Mesenchymal stem cell (in vitro differentiated cells and primary cell): ENCODE results near the gene PARP11.

ENCODE experiments used
- DNase-seq: peaks from one replicate; pipeline ENCODE4 v3.0.0-alpha.2; 2013
- H2AFZ ChIP-seq: one replicate; pipeline ENCODE4 v1.6.1; 2013; ENCODE audit warnings: low read depth, mild to moderate bottlenecking, control low read depth, inconsistent platforms, low read length, moderate library complexity
- H2AK5ac ChIP-seq: 2 replicates; pipeline ENCODE4 v1.6.1; 2013; ENCODE audit warnings: low read length, moderate library complexity, mild to moderate bottlenecking, inconsistent platforms; ENCODE audit not compliant: severe bottlenecking
- H2BK120ac ChIP-seq: one replicate; pipeline ENCODE4 v1.6.1; 2013; ENCODE audit warnings: low read depth, mild to moderate bottlenecking, inconsistent platforms, low read length, moderate library complexity
- H2BK12ac ChIP-seq, 2 experiments: one replicate each; pipeline ENCODE4 v1.6.1; 2013; ENCODE audit warnings: inconsistent platforms in 2 of 2, low read length in 2 of 2, mild to moderate bottlenecking in 2 of 2, moderate library complexity in 2 of 2, control low read depth in 1 of 2
- H2BK15ac ChIP-seq: one replicate; pipeline ENCODE4 v1.6.1; 2013; ENCODE audit warnings: mild to moderate bottlenecking, low read depth, inconsistent platforms; ENCODE audit not compliant: poor library complexity, severe bottlenecking
- H2BK5ac ChIP-seq: 2 replicates; pipeline ENCODE4 v1.6.1; 2013; ENCODE audit warnings: low read depth, mild to moderate bottlenecking, low read length, control low read depth, inconsistent platforms; ENCODE audit not compliant: poor library complexity, severe bottlenecking
- H3K14ac ChIP-seq, 2 experiments: one replicate each; pipeline ENCODE4 v1.6.1; 2013; ENCODE audit warnings: inconsistent platforms in 2 of 2, low read length in 2 of 2, control low read depth in 1 of 2, mild to moderate bottlenecking in 1 of 2, moderate library complexity in 1 of 2
- H3K18ac ChIP-seq, 2 experiments: one replicate each; pipeline ENCODE4 v1.6.1; 2013; ENCODE audit warnings: inconsistent platforms in 2 of 2, low read length in 2 of 2, control low read depth in 1 of 2, low read depth in 1 of 2, mild to moderate bottlenecking in 1 of 2
- H3K23ac ChIP-seq, 2 experiments: one replicate each; pipeline ENCODE4 v1.6.1; 2013; ENCODE audit warnings: inconsistent platforms in 2 of 2, low read length in 2 of 2, mild to moderate bottlenecking in 2 of 2, moderate library complexity in 2 of 2, control low read depth in 1 of 2
- H3K27ac ChIP-seq: 2 replicates; pipeline ENCODE4 v1.5.1; 2013; ENCODE audit warnings: mild to moderate bottlenecking, moderate library complexity, low read length, control low read depth, inconsistent platforms; ENCODE audit not compliant: poor library complexity, severe bottlenecking
- H3K27me3 ChIP-seq, 2 experiments: 2 replicates each; pipeline versions ENCODE4 v1.6.1 to v1.7.0; 2013; ENCODE audit warnings: low read length in 2 of 2, mild to moderate bottlenecking in 2 of 2, moderate library complexity in 2 of 2, control low read depth in 1 of 2, inconsistent platforms in 1 of 2; ENCODE audit not compliant: control insufficient read depth in 1 of 2, insufficient read depth in 1 of 2
- H3K36me3 ChIP-seq, 2 experiments: 2 replicates each; pipeline versions ENCODE4 v1.6.1 to v1.7.0; 2013; ENCODE audit warnings: low read length in 2 of 2, control low read depth in 1 of 2, inconsistent platforms in 1 of 2, low read depth in 1 of 2, mild to moderate bottlenecking in 1 of 2; ENCODE audit not compliant: insufficient read depth in 2 of 2, control insufficient read depth in 1 of 2
- H3K4ac ChIP-seq, 2 experiments: one replicate each; pipeline ENCODE4 v1.6.1; 2013; ENCODE audit warnings: inconsistent platforms in 2 of 2, low read length in 2 of 2, mild to moderate bottlenecking in 2 of 2, moderate library complexity in 2 of 2, control low read depth in 1 of 2, low read depth in 1 of 2
- H3K4me1 ChIP-seq: 2 replicates; pipeline ENCODE4 v1.6.1; 2013; ENCODE audit warnings: low read depth, low read length, control low read depth; ENCODE audit not compliant: control insufficient read depth, insufficient read depth
- H3K4me2 ChIP-seq: 2 replicates; pipeline ENCODE4 v1.6.1; 2013; ENCODE audit warnings: low read length, mild to moderate bottlenecking, inconsistent platforms; ENCODE audit not compliant: poor library complexity, severe bottlenecking
- H3K4me3 ChIP-seq, 2 experiments: 2 replicates each; pipeline versions ENCODE4 v1.5.1 to v1.7.0; 2013; ENCODE audit warnings: low read length in 2 of 2, mild to moderate bottlenecking in 2 of 2, control low read depth in 1 of 2, low read depth in 1 of 2; ENCODE audit not compliant: insufficient read depth in 1 of 2
- H3K79me1 ChIP-seq: replicated peaks from 2 replicates; pipeline ENCODE4 v1.6.1; 2013; ENCODE audit warnings: mild to moderate bottlenecking, control low read depth, low read length, inconsistent platforms; ENCODE audit not compliant: poor library complexity, severe bottlenecking
- H3K9ac ChIP-seq: 2 replicates; pipeline ENCODE4 v1.7.0; 2013; ENCODE audit warnings: mild to moderate bottlenecking, low read length, moderate library complexity
- H3K9me3 ChIP-seq: 2 replicates; pipeline ENCODE4 v1.7.0; 2013; ENCODE audit warnings: mild to moderate bottlenecking, low read length; ENCODE audit not compliant: control insufficient read depth
- H4K8ac ChIP-seq: one replicate; pipeline ENCODE4 v1.6.1; 2013; ENCODE audit warnings: inconsistent platforms, mild to moderate bottlenecking, low read length, moderate library complexity
- H4K91ac ChIP-seq: one replicate; pipeline ENCODE4 v1.6.1; 2013; ENCODE audit warnings: mild to moderate bottlenecking, low read length, inconsistent platforms
- WGBS: methylation state at CpG from one replicate; pipeline ENCODE4 v1.1.7; 2013; ENCODE audit warnings: mixed read lengths; 5-methylcytosine and 5-hydroxymethylcytosine counted together

Gene PARP11

GRCh38 chr12:3810016-3810370, 63.2 kb downstream of the PARP11 start:
- Histone ChIP-seq H2AFZ (no peak overlapping the region), H3K4me2 (no peak overlapping the region), H3K4me3 (no peak overlapping the region), H3K9me3 (no peaks in the 10 kb centered on the region), H3K27ac (no peak overlapping the region), H3K23ac (no peak overlapping the region), H3K27me3 (no peaks in the 10 kb centered on the region), H4K8ac (no peak overlapping the region), H3K14ac (no peak overlapping the region), H2BK15ac (no peak overlapping the region), H2BK5ac (no peak overlapping the region), H2BK12ac (no peak overlapping the region), H3K4me1 (no peaks in the 10 kb centered on the region), H3K4ac (no peak overlapping the region), H3K18ac (no peak overlapping the region), H3K9ac (no peak overlapping the region), H2AK5ac (no peak overlapping the region), H3K79me1 (no peaks in the 10 kb centered on the region), H3K36me3 (peaks cover 0 to 15% of the 10 kb centered on the region in 2 experiments), H2BK120ac (no peak overlapping the region), H4K91ac (no peak overlapping the region)
- DNase-seq, result no peak
- 92% methylated on average over 5 of the region's 5 CpGs for whole genome bisulfite sequencing

GRCh38 chr12:3809357-3810015, 63.7 kb downstream of the PARP11 start:
- H3K18ac ChIP-seq, result no peak overlapping the region
- no peak overlapping the region for H4K91ac ChIP-seq
- no peak overlapping the region for H3K4ac ChIP-seq
- H4K8ac ChIP-seq, result no peak overlapping the region
- H3K4me3 ChIP-seq, result no peak overlapping the region
- no peak overlapping the region for H3K9ac ChIP-seq
- no peaks in the 10 kb centered on the region for H3K79me1 ChIP-seq
- no peak overlapping the region for H2BK12ac ChIP-seq
- H3K14ac ChIP-seq, result no peak overlapping the region
- H3K9me3 ChIP-seq, result no peaks in the 10 kb centered on the region
- H3K23ac ChIP-seq, result no peak overlapping the region
- no peaks in the 10 kb centered on the region for H3K27me3 ChIP-seq
- H3K36me3 ChIP-seq, result peaks cover 0 to 15% of the 10 kb centered on the region in 2 experiments
- H3K4me2 ChIP-seq, result no peak overlapping the region
- no peak overlapping the region for H3K27ac ChIP-seq
- H2BK120ac ChIP-seq, result no peak overlapping the region
- 90% methylated on average over 5 of the region's 6 CpGs for WGBS
- H2AFZ ChIP-seq, result no peak overlapping the region
- no peak overlapping the region for H2BK5ac ChIP-seq
- no peak overlapping the region for H2AK5ac ChIP-seq
- no peak overlapping the region for H2BK15ac ChIP-seq
- no peak for DNase-seq
- no peaks in the 10 kb centered on the region for H3K4me1 ChIP-seq

GRCh38 chr12:3805077-3805476, 68.1 kb downstream of the PARP11 start:
- Histone ChIP-seq H4K91ac (no peak overlapping the region), H3K4ac (no peak overlapping the region), H3K4me2 (no peak overlapping the region), H3K27ac (no peak overlapping the region), H3K4me1 (no peaks in the 10 kb centered on the region), H2BK5ac (no peak overlapping the region), H3K23ac (no peak overlapping the region), H2AFZ (no peak overlapping the region), H3K4me3 (no peak overlapping the region), H2BK12ac (no peak overlapping the region), H2BK15ac (no peak overlapping the region), H3K9me3 (no peaks in the 10 kb centered on the region), H3K18ac (no peak overlapping the region), H3K14ac (no peak overlapping the region), H3K9ac (no peak overlapping the region), H3K79me1 (no peaks in the 10 kb centered on the region), H4K8ac (no peak overlapping the region), H3K36me3 (peaks cover 0 to 8% of the 10 kb centered on the region in 2 experiments), H2BK120ac (no peak overlapping the region), H3K27me3 (no peaks in the 10 kb centered on the region), H2AK5ac (no peak overlapping the region)
- DNase-seq, result no peak
- 95% methylated on average over 1 of the region's 1 CpG for WGBS

- Histone ChIP-seq H2BK15ac (no peak overlapping the region), H4K8ac (no peak overlapping the region), H3K4me1 (no peaks in the 10 kb centered on the region), H3K27me3 (no peaks in the 10 kb centered on the region), H3K4me3 (no peak overlapping the region), H3K9me3 (no peaks in the 10 kb centered on the region), H3K4ac (no peak overlapping the region), H3K4me2 (no peak overlapping the region), H2BK5ac (no peak overlapping the region), H2BK12ac (no peak overlapping the region), H3K36me3 (peaks cover 0 to 8% of the 10 kb centered on the region in 2 experiments), H2AK5ac (no peak overlapping the region), H3K18ac (no peak overlapping the region), H2AFZ (no peak overlapping the region), H2BK120ac (no peak overlapping the region), H3K27ac (no peak overlapping the region), H3K23ac (no peak overlapping the region), H3K79me1 (no peaks in the 10 kb centered on the region), H3K14ac (no peak overlapping the region), H3K9ac (no peak overlapping the region), H4K91ac (no peak overlapping the region)
- peak; percentile 61 for DNase-seq
- 50% methylated on average over 13 of the region's 14 CpGs for WGBS
These were observed 69.2 kb downstream of the PARP11 start for GRCh38 chr12:3803865-3804472.
